Measurements from ENCODE around the gene MMP24. TPM values are rescaled to one million over a fixed set of nuclear protein-coding genes. Genes with fewer than 3 reads are reported as not detected.

Gene MMP24
- total RNA-seq, 1 donor from 2014 or later = 1.1 TPM

DNA sequence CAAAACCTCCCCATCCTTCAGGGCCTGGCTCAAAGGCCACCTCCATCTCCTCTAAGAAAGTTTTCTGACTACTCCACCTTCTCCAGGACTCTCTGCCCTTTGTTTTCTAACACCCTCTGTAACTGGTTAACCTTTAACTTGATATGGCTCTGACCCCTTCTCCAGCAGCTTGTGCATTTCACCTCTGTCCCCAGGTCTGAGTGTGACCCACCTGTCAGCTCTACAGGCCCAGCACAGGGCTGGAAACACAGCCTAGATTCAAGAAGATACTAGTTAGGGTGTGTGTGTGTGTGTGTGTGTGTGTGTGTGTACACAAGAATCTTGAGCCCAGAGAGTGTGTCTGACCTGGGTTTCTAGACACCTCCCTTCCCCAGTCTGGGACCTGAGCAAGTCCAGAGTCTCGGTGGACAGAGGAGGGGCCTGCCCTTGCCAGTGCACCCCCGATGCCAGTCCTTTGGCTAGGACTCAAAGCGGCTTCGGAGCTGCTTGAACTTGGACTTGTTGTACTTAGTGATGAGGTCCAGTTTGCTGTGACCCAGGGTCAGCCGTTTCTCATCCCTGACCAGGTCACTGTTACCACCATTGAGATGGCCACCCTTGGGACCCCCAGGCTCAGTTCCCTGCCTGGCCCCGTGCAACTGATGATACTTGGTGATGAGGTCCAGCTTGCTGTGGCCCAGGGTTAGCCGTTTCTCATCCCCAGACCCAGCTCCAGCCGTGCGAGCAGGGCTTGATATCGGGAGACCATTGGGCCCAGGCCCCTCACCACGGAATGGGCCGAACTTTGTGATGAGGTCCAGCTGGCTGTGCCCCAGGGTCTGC is 59.8 kb downstream of the MMP24 start:
- H3K36me3 Mint-ChIP-seq = peaks cover 4% of the 10 kb centered on the region
- H3K27ac Mint-ChIP-seq = no peak overlapping the region
- TF ChIP-seq, protein P1, sequence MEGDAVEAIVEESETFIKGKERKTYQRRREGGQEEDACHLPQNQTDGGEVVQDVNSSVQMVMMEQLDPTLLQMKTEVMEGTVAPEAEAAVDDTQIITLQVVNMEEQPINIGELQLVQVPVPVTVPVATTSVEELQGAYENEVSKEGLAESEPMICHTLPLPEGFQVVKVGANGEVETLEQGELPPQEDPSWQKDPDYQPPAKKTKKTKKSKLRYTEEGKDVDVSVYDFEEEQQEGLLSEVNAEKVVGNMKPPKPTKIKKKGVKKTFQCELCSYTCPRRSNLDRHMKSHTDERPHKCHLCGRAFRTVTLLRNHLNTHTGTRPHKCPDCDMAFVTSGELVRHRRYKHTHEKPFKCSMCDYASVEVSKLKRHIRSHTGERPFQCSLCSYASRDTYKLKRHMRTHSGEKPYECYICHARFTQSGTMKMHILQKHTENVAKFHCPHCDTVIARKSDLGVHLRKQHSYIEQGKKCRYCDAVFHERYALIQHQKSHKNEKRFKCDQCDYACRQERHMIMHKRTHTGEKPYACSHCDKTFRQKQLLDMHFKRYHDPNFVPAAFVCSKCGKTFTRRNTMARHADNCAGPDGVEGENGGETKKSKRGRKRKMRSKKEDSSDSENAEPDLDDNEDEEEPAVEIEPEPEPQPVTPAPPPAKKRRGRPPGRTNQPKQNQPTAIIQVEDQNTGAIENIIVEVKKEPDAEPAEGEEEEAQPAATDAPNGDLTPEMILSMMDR (IDR thresholded peaks at IDR 0.05; ENCODE audit: unreplicated experiment) = no peak
- no peaks in the 10 kb centered on the region for H3K9me3 Mint-ChIP-seq
- peak overlapping the region; percentile 96 for H3K4me3 Mint-ChIP-seq
- no peak for DNase-seq (ENCODE audit: low spot score in 2 of 2, unreplicated experiment in 2 of 2)
- no peaks in the 10 kb centered on the region for H3K27me3 Mint-ChIP-seq (ENCODE audit: low read depth)
- peaks cover 23% of the 10 kb centered on the region for H3K4me1 Mint-ChIP-seq

DNA sequence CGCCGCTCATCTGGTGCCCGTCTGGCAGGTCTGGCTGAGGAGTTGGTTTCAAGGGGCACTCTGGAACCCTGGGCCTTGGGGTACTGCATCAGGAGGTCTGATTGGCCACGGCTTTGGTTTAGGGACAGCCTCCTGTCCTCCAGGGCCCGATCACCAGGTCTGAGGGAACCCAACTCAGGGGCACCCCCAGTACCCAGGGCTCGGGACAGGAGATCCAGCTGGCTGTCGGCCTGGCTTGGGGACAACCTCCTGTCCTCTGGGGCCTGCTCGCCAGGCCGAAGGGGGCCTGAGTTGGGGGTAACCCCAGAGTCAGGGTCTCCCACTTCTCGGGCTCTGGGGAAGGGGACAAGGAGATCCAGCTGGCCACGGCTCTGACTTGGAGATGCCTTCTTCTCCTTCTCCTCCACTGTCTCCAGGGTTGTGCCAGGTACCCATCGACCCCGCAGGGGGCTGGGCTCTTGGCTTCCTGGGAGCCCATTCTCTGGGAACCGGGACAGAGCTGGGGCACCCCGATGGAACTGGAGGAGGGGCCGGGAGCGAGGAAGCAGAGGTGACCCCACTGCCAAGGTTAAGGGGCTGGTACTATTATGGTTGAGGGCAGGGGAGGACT is 60.5 kb downstream of the MMP24 start:
- TF ChIP-seq, protein P1 (IDR thresholded peaks at IDR 0.05; ENCODE audit: unreplicated experiment) = no peak
- no peak overlapping the region for H3K27ac Mint-ChIP-seq
- H3K4me3 Mint-ChIP-seq = no peak overlapping the region
- peaks cover 4% of the 10 kb centered on the region for H3K36me3 Mint-ChIP-seq
- no peaks in the 10 kb centered on the region for H3K9me3 Mint-ChIP-seq
- no peak for DNase-seq (ENCODE audit: low spot score in 2 of 2, unreplicated experiment in 2 of 2)
- no peaks in the 10 kb centered on the region for H3K27me3 Mint-ChIP-seq (ENCODE audit: low read depth)
- peaks cover 23% of the 10 kb centered on the region for H3K4me1 Mint-ChIP-seq

DNA sequence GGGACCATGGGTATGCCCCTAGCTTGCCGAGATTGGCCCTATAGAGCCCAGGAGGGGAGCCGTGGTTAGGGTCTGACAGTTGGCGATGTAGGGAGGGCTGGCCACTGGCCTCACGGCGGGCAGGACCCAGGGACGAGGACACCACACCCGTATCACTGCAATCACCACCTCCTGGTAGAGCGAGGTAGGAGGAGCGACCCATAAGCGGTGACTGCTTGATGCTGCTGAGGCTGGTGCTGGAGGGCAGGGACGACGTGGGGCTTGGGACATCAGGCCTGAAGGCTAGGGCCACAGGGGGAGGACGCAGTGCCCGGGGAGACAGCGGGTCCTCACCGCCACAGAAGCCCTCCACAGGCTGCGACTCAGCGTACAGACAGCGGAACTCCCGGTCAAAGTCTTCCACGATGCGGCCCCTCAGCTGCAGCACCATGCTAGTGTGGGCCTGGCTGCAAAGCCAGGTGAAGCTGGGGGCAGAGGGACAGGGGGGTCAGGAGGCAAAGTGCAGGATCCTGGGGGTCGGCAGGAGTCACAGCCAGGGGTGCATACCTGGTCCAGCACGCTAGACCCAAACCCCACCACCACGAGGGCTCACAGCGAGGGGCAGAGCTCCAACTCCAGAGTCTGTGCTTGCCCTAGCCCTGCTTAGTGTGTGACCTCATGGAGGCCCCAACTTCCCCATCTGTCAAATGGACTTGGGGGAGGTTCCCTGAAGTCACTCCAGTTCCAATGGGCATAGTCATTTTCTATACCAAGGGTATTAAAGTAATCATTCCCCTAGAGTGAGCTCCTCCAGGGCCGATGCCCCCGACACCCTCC is 61.2 kb downstream of the MMP24 start:
- no peaks in the 10 kb centered on the region for H3K36me3 Mint-ChIP-seq
- DNase-seq (ENCODE audit: low spot score in 2 of 2, unreplicated experiment in 2 of 2) = no peak
- no peaks in the 10 kb centered on the region for H3K9me3 Mint-ChIP-seq
- no peak overlapping the region for H3K4me3 Mint-ChIP-seq
- TF ChIP-seq, protein P1 (IDR thresholded peaks at IDR 0.05; ENCODE audit: unreplicated experiment) = no peak
- no peaks in the 10 kb centered on the region for H3K27me3 Mint-ChIP-seq (ENCODE audit: low read depth)
- peaks cover 23% of the 10 kb centered on the region for H3K4me1 Mint-ChIP-seq
- H3K27ac Mint-ChIP-seq = no peak overlapping the region

DNA sequence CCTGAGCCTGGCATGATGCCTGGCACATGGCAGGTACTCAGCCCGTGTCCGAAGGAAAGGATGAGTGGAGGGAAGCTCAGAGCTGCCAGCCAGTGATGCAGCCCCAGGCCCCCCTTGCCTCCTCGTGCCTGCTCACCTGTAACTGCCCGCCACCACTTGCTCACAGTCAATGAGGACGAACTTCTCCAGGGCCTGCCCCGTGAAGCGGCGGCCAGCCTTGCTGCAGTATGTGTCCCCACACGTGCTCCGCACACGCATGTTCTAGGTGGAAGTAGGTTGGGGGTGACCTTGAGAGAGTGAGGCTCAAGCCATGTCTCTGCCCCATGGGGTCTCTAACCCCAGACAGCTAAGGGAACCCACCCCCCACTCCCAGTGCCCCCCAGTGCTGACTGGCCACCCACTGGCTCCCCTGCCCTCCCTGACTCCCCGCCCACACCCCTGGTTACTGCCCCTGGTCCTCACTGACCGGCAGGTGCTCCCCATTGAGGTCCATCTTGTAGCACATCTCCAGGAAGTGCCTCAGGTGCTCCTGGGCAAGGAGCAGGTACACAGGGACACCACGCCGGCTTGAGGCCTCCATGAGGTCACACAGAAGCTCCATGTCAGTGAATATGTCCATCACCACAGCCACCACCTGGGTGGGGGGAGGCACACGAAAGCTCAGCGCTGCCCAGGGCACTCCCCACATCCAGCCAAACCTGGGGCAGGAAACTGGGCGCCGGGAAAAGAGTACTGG is 62.0 kb downstream of the MMP24 start:
- Mint-ChIP-seq H3K9me3 (no peaks in the 10 kb centered on the region), H3K4me1 (peaks cover 19% of the 10 kb centered on the region), H3K27ac (no peak overlapping the region), H3K36me3 (no peaks in the 10 kb centered on the region), H3K27me3 (ENCODE audit: low read depth) (peaks cover under 1% of the 10 kb centered on the region), H3K4me3 (no peak overlapping the region)
- DNase-seq (ENCODE audit: low spot score in 2 of 2, unreplicated experiment in 2 of 2) = no peak
- TF ChIP-seq, protein P1 (IDR thresholded peaks at IDR 0.05; ENCODE audit: unreplicated experiment) = no peak

DNA sequence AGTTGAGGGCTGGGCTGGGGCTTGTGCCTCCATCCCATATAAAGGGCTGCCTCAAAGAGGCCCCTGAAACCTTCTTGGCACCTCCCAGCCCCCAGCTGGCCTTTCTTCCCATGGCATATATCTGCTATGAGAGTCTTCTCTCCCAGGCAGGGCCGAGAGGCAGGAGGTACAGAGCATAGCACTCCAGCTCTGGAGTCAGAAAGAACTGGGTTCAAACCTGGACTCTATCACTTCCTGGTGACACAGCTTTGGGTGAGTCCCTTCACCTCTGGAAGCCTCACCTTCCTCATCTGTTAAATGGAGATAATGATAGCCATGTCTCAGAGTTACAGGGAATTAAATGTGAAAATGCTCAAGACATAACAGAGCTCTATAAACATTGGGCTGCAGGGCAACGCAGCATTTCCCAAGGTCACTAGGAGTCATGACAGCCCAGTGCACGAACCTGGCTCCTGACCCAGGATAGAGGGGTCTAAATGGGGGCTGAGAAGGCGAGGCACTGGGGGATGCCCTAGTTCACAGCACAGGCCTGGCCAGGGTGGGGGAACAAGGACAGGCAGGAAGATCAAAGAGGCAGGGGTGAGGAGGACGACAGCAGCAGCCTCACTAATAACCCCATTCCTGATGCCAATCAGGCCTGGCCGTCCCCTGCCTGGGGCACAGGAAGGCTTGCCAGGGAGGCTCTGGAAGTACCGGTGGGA is 63.8 kb downstream of the MMP24 start:
- Mint-ChIP-seq H3K36me3 (no peaks in the 10 kb centered on the region), H3K4me3 (no peak overlapping the region)

More for the DNA sequence above, 63.8 kb downstream of the MMP24 start:
- Mint-ChIP-seq H3K27me3 (ENCODE audit: low read depth) (peaks cover 5% of the 10 kb centered on the region), H3K27ac (no peak overlapping the region), H3K9me3 (no peaks in the 10 kb centered on the region), H3K4me1 (peaks cover 7% of the 10 kb centered on the region)
- DNase-seq (ENCODE audit: low spot score in 2 of 2, unreplicated experiment in 2 of 2) = no peak
- TF ChIP-seq, protein P1 (IDR thresholded peaks at IDR 0.05; ENCODE audit: unreplicated experiment) = no peak
